K562 (cell line): ENCODE measurements around the gene ZNF106. TPM values are rescaled to one million over a fixed set of nuclear protein-coding genes. Genes with fewer than 3 reads are reported as not detected.

Experiments used
- ATAC-seq: fragments of 200-7000 bp; cut with Tn5 transposase; 3 replicates; pipeline ENCODE4 v1.9.1; 2020; ENCODE audit warnings: moderate library complexity
- BruUV-seq: library from RNA; stranded (reverse); fragments of 400-500 nt; replicated peaks from 2 replicates; lab custom pipeline; 2021; lab: Mats Ljungman, UMichigan
- CTCF ChIA-PET: fragments of 300-600 bp; formaldehyde crosslinking; extraction: SDS; loops from one replicate; lab custom pipeline; 2021; ENCODE audit warnings: low intra/inter-chr PET ratio; lab: Yijun Ruan, JAX
- POLR2A ChIA-PET: fragments of 300-600, 350-650 bp; sonication (Branson Sonifier 250); formaldehyde crosslinking; extraction: SDS; loops from one replicate; lab custom pipeline; 2021; ENCODE audit warnings: antibody characterized with exemption, inconsistent platforms; lab: Yijun Ruan, JAX
- DNase-seq, 4 experiments: peaks; one replicate each; pipeline versions ENCODE4 v3.0.0 to v3.0.0-alpha.2; 2011 to 2018; ENCODE audit warnings: low spot score in 3 of 4, mixed read lengths in 3 of 4; ENCODE audit errors: extremely low read depth in 1 of 4
- FAIRE-seq: peaks from 2 replicates; lab custom pipeline; 2011; peaks lifted over from hg19 to GRCh38; lab: Jason Lieb, UNC
- H2AFZ ChIP-seq: 2 replicates; pipeline ENCODE4 v1.6.0; 2011; ENCODE audit warnings: low read depth, low read length, control low read depth, inconsistent platforms
- H3K27ac ChIP-seq: fragments of 200-600 bp; 3 replicates; pipeline ENCODE4 v1.8.0; 2011; ENCODE audit warnings: low read depth, mild to moderate bottlenecking, control low read depth, inconsistent platforms, low read length, moderate library complexity, mixed read lengths; ENCODE audit errors: extremely low read depth
- H3K27me3 ChIP-seq, 2 experiments: fragments of 300-600 bp in 1 of 2; 2 replicates in 1 of 2; 3 replicates in 1 of 2; pipeline versions ENCODE4 v1.6.0 to v1.8.0; 2011; ENCODE audit warnings: inconsistent platforms in 2 of 2, low read length in 2 of 2, mild to moderate bottlenecking in 1 of 2, mixed read lengths in 1 of 2, moderate library complexity in 1 of 2; ENCODE audit not compliant: control insufficient read depth in 2 of 2, insufficient read depth in 2 of 2
- H3K36me3 ChIP-seq: fragments of 300-600 bp; 3 replicates; pipeline ENCODE4 v1.8.0; 2011; ENCODE audit warnings: mild to moderate bottlenecking, low read length, inconsistent platforms; ENCODE audit not compliant: control insufficient read depth, insufficient read depth
- H3K4me1 ChIP-seq, 2 experiments: fragments of 200-600 bp in 1 of 2; replicated peaks in 1 of 2; 2 replicates in 1 of 2; 3 replicates in 1 of 2; pipeline versions ENCODE4 v1.5.1 to v1.8.0; 2011; ENCODE audit warnings: inconsistent platforms in 2 of 2, low read length in 2 of 2, mild to moderate bottlenecking in 1 of 2, mixed read lengths in 1 of 2, moderate library complexity in 1 of 2; ENCODE audit not compliant: control insufficient read depth in 2 of 2, insufficient read depth in 2 of 2
- H3K4me2 ChIP-seq: 2 replicates; pipeline ENCODE4 v1.6.1; 2011; ENCODE audit warnings: low read length, control low read depth, inconsistent platforms, mixed read lengths; ENCODE audit not compliant: insufficient read depth
- H3K4me3 ChIP-seq: fragments of 200-600 bp; sonication (generic), shearing (Covaris generic); 2 replicates; pipeline ENCODE4 v1.5.1; 2016; ENCODE audit warnings: control low read depth, inconsistent platforms
- H3K79me2 ChIP-seq: fragments of 200-600 bp; 3 replicates; pipeline ENCODE4 v1.8.0; 2011; ENCODE audit warnings: low read length, inconsistent platforms; ENCODE audit not compliant: control insufficient read depth, insufficient read depth
- H3K9ac ChIP-seq, 2 experiments: 2 replicates each; pipeline versions ENCODE4 v1.6.0 to v1.6.1; 2011; ENCODE audit warnings: low read depth in 2 of 2, low read length in 2 of 2, control low read depth in 1 of 2, inconsistent platforms in 1 of 2, mild to moderate bottlenecking in 1 of 2, mixed read lengths in 1 of 2; ENCODE audit not compliant: insufficient read depth in 1 of 2
- H3K9me1 ChIP-seq: one replicate; pipeline ENCODE4 v1.6.0; 2011; ENCODE audit warnings: inconsistent platforms, mild to moderate bottlenecking, low read length, moderate library complexity; ENCODE audit not compliant: control insufficient read depth, insufficient read depth
- H3K9me3 ChIP-seq: replicated peaks from 2 replicates; pipeline ENCODE4 v1.5.1; 2011; ENCODE audit warnings: low read depth, low read length, inconsistent platforms; ENCODE audit not compliant: control insufficient read depth, insufficient read depth
- H4K20me1 ChIP-seq: replicated peaks from 2 replicates; pipeline ENCODE4 v1.6.1; 2011; ENCODE audit warnings: low read length, inconsistent platforms, mixed read lengths; ENCODE audit not compliant: control insufficient read depth, insufficient read depth
- GABPB1 ChIP-seq: sonication (generic); formaldehyde crosslinking; IDR thresholded peaks from 2 replicates; pipeline ENCODE4 v1.8.0; 2022; ENCODE audit warnings: mild to moderate bottlenecking, missing genetic modification reagents
- GABPB2 ChIP-seq: fragments of 250-450 bp; sonication (Bioruptor Pico); conservative IDR thresholded peaks from 2 replicates; pipeline ENCODE4 v1.5.1; 2021; ENCODE audit warnings: mild to moderate bottlenecking
- MEF2A ChIP-seq: IDR thresholded peaks from 2 replicates; pipeline ENCODE4 v1.6.1; 2011; ENCODE audit warnings: low read depth, mild to moderate bottlenecking, low read length, moderate library complexity; ENCODE audit not compliant: control insufficient read depth
- NFIC ChIP-seq: fragments of 450-650 bp; IDR thresholded peaks from 2 replicates; pipeline ENCODE4 v1.6.1; 2017; ENCODE audit warnings: mild to moderate bottlenecking, inconsistent platforms
- NFIX ChIP-seq: fragments of 250-450 bp; sonication (Bioruptor Pico); IDR thresholded peaks from 2 replicates; pipeline ENCODE4 v1.4.0; 2020; ENCODE audit warnings: low read depth, mild to moderate bottlenecking, moderate library complexity
- TARDBP ChIP-seq: fragments of 450-650 bp; IDR thresholded peaks from 2 replicates; pipeline ENCODE4 v1.6.1; 2016
- WGBS: fragments of 100-300 bp; shearing (Covaris generic); methylation state at CpG from one replicate; pipeline ENCODE4 v1.1.6; 2016; ENCODE audit warnings: low coverage, mixed read lengths; ENCODE audit not compliant: insufficient coverage; ENCODE audit errors: missing lambda C conversion rate; 5-methylcytosine and 5-hydroxymethylcytosine counted together
- in situ Hi-C: fragments of 300-500 bp; cut with MboI; formaldehyde crosslinking; loops from 4 replicates; pipeline ENCODE4 v1.15.0; 2018; ENCODE audit warnings: inconsistent platforms, mixed read lengths
- intact Hi-C: fragments of 100-400 bp; cut with micrococcal nuclease; formaldehyde crosslinking; loops from 2 replicates; pipeline ENCODE4 v1.14.2; 2022
- polyA plus RNA-seq, 8 experiments: library from polyadenylated mRNA; depleted of rRNA in 4 of 8; stranded (reverse) in 5 of 8; unstranded in 3 of 8; fragments of >200 nt; fragmentation: Nextera tagmentation in 2 of 8; fragmentation: Illumina TruSeq in 1 of 8; extraction: Ambion mirVana in 2 of 8; extraction: Trizol in 1 of 8; gene quantifications; 2 replicates each; pipeline versions ENCODE4 v1.2.1 to v1.2.3, GENCODE V29; 2011 to 2014; ENCODE audit warnings: inconsistent platforms in 1 of 8, missing spikeins in 1 of 8
- total RNA-seq, 7 experiments: library from RNA; depleted of rRNA in 6 of 7; stranded (reverse); fragments of >200 nt in 6 of 7; fragmentation: Illumina TruSeq in 2 of 7; extraction: Trizol in 2 of 7; gene quantifications; 2 replicates each; pipeline versions ENCODE4 v1.2.1 to v1.2.3, GENCODE V29; 2011 to 2021; ENCODE audit warnings: low replicate concordance in 1 of 7

Gene ZNF106
- total and polyA plus RNA-seq, 9 of the 15 experiments (the other 6 are each of a cell fraction or from before 2014, with no cell fraction given): 14.4 to 55.3 (median 33.7) TPM

- intact Hi-C loops (no loop called here), in situ Hi-C loops (no loop called here)
- no peaks in the 10 kb centered on the region for H3K27me3 ChIP-seq
- H3K4me3 ChIP-seq: no peak overlapping the region
- ATAC-seq (no peak), FAIRE-seq (no peak), DNase-seq (peak; percentile 9 to 23 (median 15))
- H3K36me3 ChIP-seq: peaks cover 74% of the 10 kb centered on the region
- H3K9me3 ChIP-seq: no peaks in the 10 kb centered on the region
- H3K4me1 ChIP-seq: no peaks in the 10 kb centered on the region
- ChIA-PET CTCF (no interaction called here), POLR2A (interaction anchor here (0.6 to 1.4 kb wide), 4 partner anchors 14 to 161 kb away, joined by 3 to 4 read pairs (median 3); partner anchors contain the start of gene ZNF106)
- H3K9me1 ChIP-seq: no peaks in the 10 kb centered on the region
- no peak for TF ChIP-seq MEF2A
- no peak for TF ChIP-seq GABPB1 (CRISPR knock-in tag)
- TF ChIP-seq TARDBP: no peak
- TF ChIP-seq NFIX (CRISPR knock-in tag): peak; percentile 35; the same call in 1 of the 2 replicates
- TF ChIP-seq NFIC: peak; percentile 92
- TF ChIP-seq GABPB2 (CRISPR knock-in tag): no peak
- TF ChIP-seq, all 486 proteins: peak for 2
- H4K20me1 ChIP-seq: no peaks in the 10 kb centered on the region
- BruUV-seq: no TSS peak
- H3K27ac ChIP-seq: no peak overlapping the region
- H3K79me2 ChIP-seq: no peaks in the 10 kb centered on the region
- WGBS: 62% methylated on average over 5 of the region's 5 CpGs
- no peak overlapping the region for H3K9ac ChIP-seq
- no peak overlapping the region for H3K4me2 ChIP-seq
- H2AFZ ChIP-seq: no peak overlapping the region
Measured at GRCh38 chr15:42444415-42445063, 46.4 kb downstream of the ZNF106 start.
